GM18951 (cell line): Measurements from ENCODE around the gene RETREG3.
"Not testable (repeated sequence)": the region's sequence is repeated elsewhere in the genome, so short reads cannot be mapped to it uniquely, and the experiment has no call there.

Experiments
- POLR2A ChIP-seq: IDR thresholded peaks from 4 replicates; pipeline ENCODE4 v1.6.1; 2011; ENCODE audit warnings: mild to moderate bottlenecking; ENCODE audit not compliant: insufficient read length, insufficient read depth; ENCODE audit errors: extremely low read depth
- in situ Hi-C: fragments of 300-500 bp; cut with MboI; formaldehyde crosslinking; loops from one replicate; pipeline ENCODE4 v1.12.0; 2022; ENCODE audit warnings: low sequenced_read_pairs, mixed read lengths, inconsistent platforms; ENCODE audit not compliant: unreplicated experiment

Gene RETREG3

DNA sequence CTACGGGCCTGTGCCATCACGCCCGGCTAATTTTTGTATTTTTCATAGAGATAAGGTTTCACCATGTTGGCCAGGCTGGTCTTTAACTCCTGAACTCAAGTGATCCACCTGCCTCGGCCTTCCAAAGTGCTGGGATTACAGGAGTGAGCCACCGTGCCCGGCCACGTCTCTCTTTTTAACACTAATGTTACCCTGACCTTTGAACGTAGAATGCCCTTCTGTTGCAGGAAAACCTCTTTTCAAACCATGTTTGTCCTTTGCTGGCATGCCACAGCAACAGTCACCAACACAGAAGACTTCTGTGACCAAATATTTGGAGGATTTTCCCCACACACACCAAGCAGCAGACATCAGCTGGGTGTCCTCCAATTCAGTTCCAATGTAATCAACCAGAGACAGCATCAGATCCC is 64.3 kb downstream of the RETREG3 start:
- no peak for TF ChIP-seq POLR2A
- in situ Hi-C loops = no loop called here

GRCh38 chr17:42543190-42544079 is 65.7 kb downstream of the RETREG3 start:
- in situ Hi-C loops = no loop called here
- TF ChIP-seq POLR2A = no peak

- in situ Hi-C loops = no loop called here
Measured at GRCh38 chr17:42541041-42541833, 67.9 kb downstream of the RETREG3 start.

GRCh38 chr17:42540558-42540957 is 68.6 kb downstream of the RETREG3 start:
- in situ Hi-C loops = not testable (repeated sequence)

More at GRCh38 chr17:42541041-42541833, 67.9 kb downstream of the RETREG3 start:
- no peak for TF ChIP-seq POLR2A

DNA sequence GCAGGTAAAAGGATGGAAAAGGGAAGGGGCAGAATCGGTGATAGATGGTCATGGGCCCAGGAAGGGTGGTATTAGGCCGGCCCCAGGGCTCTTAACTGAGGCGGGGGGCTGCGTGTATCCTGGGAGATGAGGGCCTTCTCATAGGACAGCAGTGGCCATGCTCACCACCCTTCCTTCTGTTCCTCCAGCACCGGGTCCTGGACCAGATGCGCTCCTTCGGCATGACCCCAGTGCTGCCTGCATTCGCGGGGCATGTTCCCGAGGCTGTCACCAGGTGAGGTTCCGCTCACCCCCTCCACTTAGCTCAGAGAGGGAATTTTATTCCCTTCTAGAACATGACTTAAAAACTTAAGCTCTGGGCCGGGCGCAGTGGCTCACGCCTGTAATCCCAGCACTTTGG is 70.7 kb downstream of the RETREG3 start:
- in situ Hi-C loops = no loop called here

DNA sequence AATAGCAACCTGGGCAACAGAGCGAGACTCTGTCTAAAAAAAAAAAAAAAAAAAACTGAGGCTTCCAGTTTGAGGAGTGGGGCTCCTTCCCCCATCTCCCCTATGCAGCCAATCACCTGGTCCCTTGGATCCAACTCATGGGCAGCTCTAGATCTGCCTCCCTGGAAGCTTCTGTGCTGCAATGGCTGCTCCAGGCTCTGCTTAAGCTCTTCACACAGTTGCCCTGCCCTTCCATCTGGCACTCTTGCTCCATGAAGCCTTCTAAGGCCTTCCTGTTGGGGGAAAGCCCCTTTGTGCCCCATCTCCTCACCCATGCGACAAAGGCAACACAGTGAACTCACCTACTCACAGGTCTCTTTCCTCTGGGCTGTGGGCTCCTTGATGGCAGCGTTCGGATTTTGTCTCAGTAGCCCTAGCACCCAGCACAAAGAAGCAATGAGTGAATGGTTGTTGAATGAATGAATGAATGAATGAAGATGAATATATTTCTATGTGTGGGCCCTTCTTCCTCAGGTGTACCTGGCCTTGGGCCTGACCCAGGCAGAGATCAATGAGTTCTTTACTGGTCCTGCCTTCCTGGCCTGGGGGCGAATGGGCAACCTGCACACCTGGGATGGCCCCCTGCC is 71.2 kb downstream of the RETREG3 start:
- no peak for TF ChIP-seq POLR2A

More for the DNA sequence above, 70.7 kb downstream of the RETREG3 start:
- TF ChIP-seq POLR2A = no peak

DNA sequence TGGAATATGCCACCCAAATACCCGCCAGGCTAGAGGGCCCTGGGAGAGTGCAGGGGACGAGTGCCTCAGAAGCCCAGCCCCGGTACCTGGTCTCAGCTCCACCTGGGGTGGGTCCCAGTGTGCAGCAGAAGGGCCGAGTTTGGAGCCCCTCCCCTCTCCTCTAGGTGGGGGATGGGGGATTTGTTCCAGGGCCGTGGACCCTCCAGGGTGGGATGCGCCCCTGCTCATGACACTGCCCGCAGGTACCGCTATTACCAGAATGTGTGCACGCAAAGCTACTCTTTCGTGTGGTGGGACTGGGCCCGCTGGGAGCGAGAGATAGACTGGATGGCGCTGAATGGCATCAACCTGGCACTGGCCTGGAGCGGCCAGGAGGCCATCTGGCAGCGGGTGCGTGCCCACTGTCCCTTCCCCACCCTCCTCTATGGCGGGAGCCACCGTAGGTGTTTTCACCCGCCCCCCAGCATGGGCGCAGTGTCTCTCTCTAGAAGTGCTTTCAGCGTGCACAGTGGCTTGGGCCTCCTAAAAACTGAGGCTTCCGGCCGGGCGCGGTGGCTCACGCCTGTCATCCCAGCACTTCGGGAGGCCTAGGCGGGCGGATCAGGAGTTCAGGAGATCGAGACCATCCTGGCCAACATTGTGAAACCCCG is 71.9 kb downstream of the RETREG3 start:
- no peak for TF ChIP-seq POLR2A
- in situ Hi-C loops = no loop called here

More for the DNA sequence above, 71.2 kb downstream of the RETREG3 start:
- in situ Hi-C loops = no loop called here

GRCh38 chr17:42536372-42537155 is 72.6 kb downstream of the RETREG3 start:
- peak; percentile 55 for TF ChIP-seq POLR2A
- in situ Hi-C loops = no loop called here

GRCh38 chr17:42536048-42536371 is 73.2 kb downstream of the RETREG3 start, which contains the start of gene NAGLU:
Gene NAGLU, plus strand, starts transcription at chr17:42536241. Its CDS starts 32 bp downstream, at chr17:42536273.
- in situ Hi-C loops = no loop called here
- peak; percentile 75 for TF ChIP-seq POLR2A

DNA sequence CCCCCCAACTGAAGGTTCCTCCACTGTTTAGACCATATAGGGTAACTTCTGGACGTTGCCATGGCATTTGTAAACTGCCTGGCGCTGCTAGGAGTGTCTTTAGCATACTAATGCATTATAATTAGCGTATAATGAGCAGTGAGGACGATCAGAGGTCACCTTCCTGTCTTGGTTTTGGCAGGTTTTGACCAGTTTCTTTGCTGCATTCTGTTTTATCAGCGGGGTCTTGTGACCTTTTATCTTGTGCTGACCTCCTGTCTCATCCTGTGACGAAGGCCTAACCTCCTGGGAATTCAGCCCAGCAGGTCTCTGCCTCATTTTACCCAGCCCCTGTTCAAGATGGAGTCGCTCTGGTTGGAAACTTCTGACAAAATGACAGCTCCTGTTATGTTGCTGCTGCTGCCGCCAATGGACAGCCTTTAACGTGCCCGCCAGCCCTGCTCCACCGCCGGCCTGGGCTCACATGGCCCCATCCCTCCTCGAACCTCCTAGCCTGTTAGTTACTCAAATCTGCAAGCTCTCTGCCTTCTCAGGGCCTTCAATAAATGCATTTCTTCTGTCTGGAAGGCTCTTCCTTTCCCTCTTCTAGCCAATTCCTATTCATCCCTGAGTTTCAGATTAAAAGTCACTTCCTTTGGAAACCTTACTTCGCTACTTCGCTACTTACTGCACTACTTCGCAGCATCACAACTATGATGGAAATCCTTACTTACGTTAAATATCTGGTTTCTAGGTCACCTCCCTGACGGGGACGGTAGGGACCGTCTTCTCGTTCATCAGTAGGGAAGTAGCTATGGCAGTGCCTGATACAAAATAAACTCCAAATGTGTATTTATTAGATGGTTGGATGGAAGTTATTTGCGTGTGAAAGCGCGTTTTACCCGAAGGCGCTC is 73.8 kb downstream of the RETREG3 start:
- TF ChIP-seq POLR2A = no peak
- in situ Hi-C loops = no loop called here
